Measurements from ENCODE around the gene ZBTB8B. TPM values are rescaled to one million over a fixed set of nuclear protein-coding genes. Genes with fewer than 3 reads are reported as not detected.

ZBTB8B gene
- total RNA-seq, 1 experiment from 2014 or later: 1.9 TPM

DNA sequence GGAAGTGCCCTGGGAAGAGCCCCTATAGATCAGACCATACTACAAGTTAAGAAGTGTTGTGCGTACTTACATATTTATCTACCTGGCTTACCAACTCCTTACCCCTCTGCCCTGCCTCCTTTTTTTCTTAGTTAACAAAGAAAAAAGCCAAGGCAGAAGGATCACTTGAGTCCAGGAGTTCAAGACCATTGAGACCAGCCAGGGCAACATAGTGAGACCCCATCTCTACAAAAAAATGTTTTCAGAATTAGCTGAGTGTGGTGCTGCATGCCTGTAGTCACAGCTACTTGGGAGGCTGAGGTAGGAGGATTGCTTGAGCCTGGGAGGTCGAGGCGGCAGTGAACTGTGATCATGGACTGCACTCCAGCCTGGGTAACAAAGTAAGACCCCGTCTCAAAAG, 1.9 kb downstream of the ZBTB8B start:
- Histone ChIP-seq H3K27ac (ENCODE audit: insufficient read length, low read depth, low read length) (no peak overlapping the region), H4K8ac (replicated peaks; ENCODE audit: insufficient read length, low read depth, low read length) (no peak overlapping the region), H4K20me1 (ENCODE audit: control insufficient read depth, insufficient read depth, insufficient read length) (no peaks in the 10 kb centered on the region), H3K14ac (ENCODE audit: insufficient read depth, low read length) (no peak overlapping the region), H2BK15ac (ENCODE audit: low read depth, low read length) (no peak overlapping the region), H4K5ac (ENCODE audit: insufficient read length, low read depth, low read length) (no peak overlapping the region), H3K4me1 (ENCODE audit: insufficient read depth, low read length) (no peaks in the 10 kb centered on the region), H3K23ac (ENCODE audit: insufficient read length, low read depth, low read length) (no peak overlapping the region), H2BK20ac (ENCODE audit: low read depth, low read length, poor library complexity, severe bottlenecking) (no peak overlapping the region), H2BK120ac (ENCODE audit: low read depth, low read length, poor library complexity, severe bottlenecking) (no peak overlapping the region), H3K27me3 (ENCODE audit: insufficient read depth, low read length) (no peaks in the 10 kb centered on the region), H2AK5ac (ENCODE audit: insufficient read length, low read length) (no peak overlapping the region), H3K79me1 (ENCODE audit: insufficient read depth, low read depth, low read length, poor library complexity, severe bottlenecking) (no peaks in the 10 kb centered on the region), H3K4ac (ENCODE audit: low read depth, low read length) (no peak overlapping the region), H2AFZ (ENCODE audit: low read length) (no peak overlapping the region), H3K4me2 (ENCODE audit: insufficient read depth, insufficient read length, low read length) (no peak overlapping the region), H2BK12ac (ENCODE audit: insufficient read length, low read depth, low read length) (no peak overlapping the region), H3T11ph (ENCODE audit: low read length) (no peak overlapping the region), H3K9ac (ENCODE audit: extremely low read depth, insufficient read length, low read length) (no peak overlapping the region), H3K18ac (ENCODE audit: insufficient read length, low read depth, low read length) (no peak overlapping the region), H3K56ac (ENCODE audit: insufficient read length, low read depth, low read length) (no peak overlapping the region), H3K23me2 (ENCODE audit: insufficient read length, low read depth, low read length, poor library complexity, severe bottlenecking) (peaks cover 12% of the 10 kb centered on the region), H3K79me2 (ENCODE audit: insufficient read depth, low read length) (no peaks in the 10 kb centered on the region), H3K9me3 (ENCODE audit: control insufficient read depth, low read depth, low read length) (no peaks in the 10 kb centered on the region), H4K91ac (ENCODE audit: insufficient read length, low read depth, low read length) (no peak overlapping the region), H2BK5ac (ENCODE audit: insufficient read length, low read length) (no peak overlapping the region)
- Mint-ChIP-seq H3K4me3 (no peak overlapping the region), H3K27me3 (ENCODE audit: low read depth) (peaks cover 2% of the 10 kb centered on the region), H3K27ac (no peak overlapping the region), H3K9me3 (no peaks in the 10 kb centered on the region), H3K36me3 (ENCODE audit: insufficient read depth in 1 of 3, low read depth in 3 of 3) (no peaks in the 10 kb centered on the region; a peak in 2 of 7 replicates), H3K4me1 (peaks cover 8 to 10% of the 10 kb centered on the region in 2 experiments)
- no peak for DNase-seq
- WGBS (ENCODE audit: extremely low coverage, insufficient read length, low lambda C conversion rate): no CpG with 5 or more reads among the region's 4 CpGs
- TF ChIP-seq CTCF (conservative IDR thresholded peaks at IDR 0.05): no peak

All from H9 (cell line).